Germinal center (tissue), 1 donor: ENCODE measurements around the gene GALNT9.
"Not testable (repeated sequence)": the region's sequence is repeated elsewhere in the genome, so short reads cannot be mapped to it uniquely, and the experiment has no call there.

Source experiments
- DNase-seq: peaks from one replicate; pipeline ENCODE4 v3.0.0; 2012; ENCODE audit warnings: mixed read lengths, low spot score

The GALNT9 gene

DNA sequence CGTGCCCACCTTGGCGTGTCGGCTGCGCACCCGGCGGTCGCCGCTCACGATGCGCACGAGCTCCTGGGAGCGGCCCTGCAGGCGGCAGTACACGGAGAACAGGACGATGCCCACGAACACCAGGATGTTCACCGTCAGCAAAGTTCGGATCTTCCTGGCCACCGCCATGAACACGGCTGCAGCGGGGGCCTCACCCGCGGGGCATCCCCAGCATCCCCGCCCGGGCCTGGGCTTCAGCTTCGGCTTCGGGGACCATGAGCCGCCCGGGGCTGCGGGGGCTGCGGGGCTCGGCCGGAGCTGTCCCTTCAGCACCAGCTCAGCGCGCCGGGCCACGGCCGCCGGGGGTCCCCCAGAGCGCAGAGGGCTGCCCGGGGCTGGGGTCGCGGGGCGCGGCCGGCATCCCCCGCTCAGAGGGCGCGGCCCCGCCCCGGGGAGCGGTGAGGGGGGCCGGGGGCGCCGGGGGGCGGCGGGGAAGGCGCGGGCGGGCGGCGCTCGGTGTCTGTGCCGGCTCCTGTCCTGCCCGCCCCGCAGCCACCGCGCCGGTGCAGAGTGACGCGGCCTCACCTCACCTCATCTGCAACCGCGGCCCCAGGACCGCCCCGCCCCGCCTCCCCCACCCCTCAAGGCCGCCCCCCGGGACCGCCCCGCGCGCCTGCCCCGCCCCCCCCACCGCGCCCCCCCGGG lies at the start of gene GALNT9:
GALNT9 (minus strand) TSS at position 554 of the 684 bp plus-strand sequence; CDS start at position 168, 386 bp downstream.
- no peak for DNase-seq

DNA sequence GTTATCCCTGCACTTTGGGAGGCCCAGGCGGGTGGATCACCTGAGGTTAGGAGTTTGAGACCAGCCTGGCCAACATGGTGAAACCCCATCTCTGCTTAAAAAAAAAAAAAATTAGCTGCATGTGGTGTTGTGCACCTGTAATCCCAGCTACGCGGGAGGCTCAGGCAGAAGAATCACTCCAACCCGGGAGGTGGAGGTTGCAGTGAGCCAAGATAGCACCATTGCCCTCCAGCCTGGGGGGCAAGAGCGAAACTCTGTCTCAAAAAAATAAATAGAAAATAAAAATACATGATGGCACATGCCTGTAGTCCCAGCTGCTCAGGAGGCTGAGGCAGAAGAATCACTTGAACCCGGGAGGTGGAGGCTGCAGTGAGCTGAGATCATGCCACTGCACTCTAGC lies 49.7 kb upstream of the GALNT9 start:
- not testable (repeated sequence) for DNase-seq

DNA sequence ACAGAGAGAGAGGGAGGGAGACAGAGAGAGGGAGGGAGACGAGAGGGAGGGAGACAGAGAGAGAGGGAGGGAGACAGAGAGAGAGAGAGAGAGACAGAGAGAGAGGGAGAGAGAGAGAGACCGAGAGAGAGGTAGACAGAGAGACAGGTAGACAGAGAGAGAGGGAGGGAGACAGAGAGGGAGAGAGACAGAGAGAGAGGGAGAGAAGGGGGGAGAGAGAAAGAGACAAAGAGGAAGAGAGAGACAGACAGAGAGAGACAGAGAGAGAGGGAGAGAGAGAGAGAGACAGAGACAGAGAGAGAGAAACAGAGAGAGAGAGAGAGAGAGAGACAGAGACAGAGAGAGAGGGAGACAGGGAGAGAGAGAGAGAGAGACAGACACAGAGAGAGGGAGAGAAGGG lies 47.8 kb upstream of the GALNT9 start:
- no peak for DNase-seq

DNA sequence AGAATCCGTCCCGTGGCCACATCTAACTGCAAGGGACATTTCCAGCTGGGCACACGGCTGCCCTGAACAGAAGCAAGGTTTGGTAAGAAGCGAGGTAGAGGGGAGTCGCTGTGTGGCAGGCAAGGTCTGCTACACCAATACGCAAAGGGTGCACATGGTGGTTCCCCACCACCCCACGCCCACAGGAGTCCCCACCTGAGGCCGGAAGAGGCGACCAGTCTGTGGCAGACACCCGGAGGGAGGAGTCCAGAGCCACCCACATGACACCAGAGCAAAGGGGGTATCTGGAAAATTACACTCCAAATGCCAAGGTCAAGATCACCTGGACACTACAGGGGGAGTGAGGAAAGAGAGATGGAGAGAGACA lies 47.1 kb upstream of the GALNT9 start:
- no peak for DNase-seq

DNA sequence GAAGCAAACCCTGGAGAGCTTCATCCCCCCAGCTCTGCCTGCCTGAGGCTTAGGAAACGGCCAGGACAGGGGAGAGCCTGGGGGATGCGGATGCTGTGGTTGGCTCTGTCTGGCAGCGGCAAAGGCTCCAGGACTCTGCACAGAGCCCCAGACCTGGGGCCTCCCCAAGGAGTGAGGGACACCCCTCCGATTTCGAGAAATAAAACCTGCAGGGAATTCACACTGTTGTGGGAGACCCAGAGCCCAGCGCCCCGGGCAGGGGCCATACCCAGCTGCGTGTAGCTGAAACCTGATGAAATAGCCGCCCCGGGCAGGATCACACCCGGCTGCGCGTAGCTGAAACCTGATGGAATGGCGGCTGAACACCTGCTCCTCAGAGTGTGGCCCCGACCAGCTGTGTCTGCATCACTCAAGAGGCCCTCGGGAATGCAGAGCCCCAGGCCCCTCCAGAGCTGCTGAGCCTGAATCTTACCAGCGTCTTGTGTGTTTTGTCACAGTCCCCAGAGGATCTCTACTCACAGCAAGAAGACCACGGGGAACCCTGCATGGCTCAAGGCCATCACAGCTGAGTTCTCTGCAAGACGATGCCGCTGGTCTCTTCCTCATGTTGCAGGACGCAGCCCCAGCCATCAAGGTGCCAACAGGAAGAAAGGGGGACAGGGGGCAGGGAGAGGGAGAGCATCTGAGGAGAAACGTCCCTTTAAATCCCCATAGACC lies 46.5 kb upstream of the GALNT9 start:
- DNase-seq, result no peak

DNA sequence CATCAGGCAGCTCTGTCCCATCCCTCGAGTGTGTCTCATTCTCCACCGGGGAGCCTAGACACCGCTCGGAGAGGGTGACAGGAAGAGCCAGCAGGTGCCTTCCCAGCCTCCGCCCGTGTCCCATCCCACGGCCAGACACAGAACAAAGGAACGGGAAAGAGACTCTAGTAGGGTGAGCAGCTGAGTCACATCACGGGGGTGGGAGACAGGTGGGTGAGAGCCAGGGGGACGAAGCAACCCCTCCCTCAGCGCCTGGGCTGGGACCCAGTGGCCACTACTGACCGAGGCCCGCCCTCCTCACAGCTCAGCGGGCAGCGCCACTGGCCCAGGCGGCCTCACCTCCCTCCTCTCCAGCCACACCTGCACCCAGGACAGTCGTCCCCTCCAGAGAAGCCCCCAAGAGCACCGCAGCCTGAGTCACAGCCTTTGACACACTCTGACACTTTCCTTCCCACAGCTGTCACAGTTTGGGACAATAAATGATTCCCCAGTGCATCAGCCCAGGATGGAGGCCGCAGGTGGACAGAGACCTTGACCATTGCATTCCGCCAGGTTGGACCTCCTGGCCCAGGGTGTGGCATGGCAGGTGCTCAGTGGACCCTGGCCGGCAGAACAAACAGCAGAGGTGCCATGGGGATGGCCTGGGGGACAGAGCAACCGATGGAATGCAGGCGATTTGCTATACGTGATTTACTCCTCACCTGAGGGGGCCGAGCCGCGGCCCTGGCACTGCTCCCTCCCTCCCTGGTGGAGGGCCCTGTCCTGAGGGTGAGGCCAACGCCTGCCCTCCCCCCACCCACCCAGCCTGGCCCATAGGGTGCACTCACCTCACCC lies 45.4 kb upstream of the GALNT9 start:
- no peak for DNase-seq

DNA sequence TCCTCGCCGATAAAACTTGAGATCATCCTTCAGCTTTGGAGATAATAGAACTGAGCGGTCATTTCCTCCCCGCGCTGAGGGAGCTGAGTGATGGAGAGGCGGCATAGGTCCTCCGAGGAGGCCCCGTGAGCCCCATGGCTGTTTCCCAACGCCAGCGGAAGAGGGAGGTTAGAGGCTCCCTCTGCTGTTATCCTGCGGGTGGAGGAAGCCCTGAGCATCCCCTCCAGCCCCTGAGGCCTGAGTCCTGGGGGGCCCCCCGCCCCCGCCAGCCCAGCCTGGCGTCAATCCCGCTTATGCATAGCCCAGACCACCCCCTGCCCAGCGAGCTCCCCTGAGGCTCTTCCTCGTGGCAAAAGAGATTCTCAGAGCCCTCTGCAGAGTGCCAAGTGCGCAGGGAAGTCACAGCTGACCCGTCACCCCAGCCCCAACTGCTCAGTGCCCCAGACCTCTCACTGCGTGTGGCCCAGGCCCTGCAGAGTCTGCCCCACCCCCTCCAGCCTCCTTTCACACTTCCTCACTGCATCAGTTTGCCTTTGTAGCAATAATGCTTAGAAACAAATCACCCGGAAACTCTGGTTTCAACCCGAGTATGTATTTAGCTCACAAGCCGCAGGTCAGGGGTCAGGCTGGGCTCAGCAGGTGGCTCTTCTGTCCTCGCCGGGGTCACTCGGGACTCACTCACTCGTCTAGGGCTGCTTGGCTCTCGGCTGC lies 44.7 kb upstream of the GALNT9 start:
- no peak for DNase-seq

DNA sequence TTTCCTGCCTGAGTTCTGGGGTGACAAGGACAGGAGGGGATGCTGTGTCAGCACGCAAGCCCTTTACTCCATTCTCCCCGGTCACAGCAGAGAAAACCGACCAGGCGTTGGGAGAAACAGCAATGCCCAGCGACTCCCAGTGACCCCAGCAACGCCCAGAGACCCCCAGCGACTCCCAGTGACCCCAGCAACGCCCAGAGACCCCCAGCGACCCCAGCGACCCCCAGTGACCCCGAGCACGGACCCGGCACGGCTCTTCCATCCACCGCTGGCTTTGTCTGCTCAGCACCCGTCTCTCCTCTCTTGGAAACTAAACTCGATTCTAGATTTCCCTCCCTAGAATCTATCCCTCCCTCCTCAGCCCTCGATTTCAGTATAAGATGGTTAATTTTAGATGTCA lies 38.5 kb upstream of the GALNT9 start:
- DNase-seq, result no peak

DNA sequence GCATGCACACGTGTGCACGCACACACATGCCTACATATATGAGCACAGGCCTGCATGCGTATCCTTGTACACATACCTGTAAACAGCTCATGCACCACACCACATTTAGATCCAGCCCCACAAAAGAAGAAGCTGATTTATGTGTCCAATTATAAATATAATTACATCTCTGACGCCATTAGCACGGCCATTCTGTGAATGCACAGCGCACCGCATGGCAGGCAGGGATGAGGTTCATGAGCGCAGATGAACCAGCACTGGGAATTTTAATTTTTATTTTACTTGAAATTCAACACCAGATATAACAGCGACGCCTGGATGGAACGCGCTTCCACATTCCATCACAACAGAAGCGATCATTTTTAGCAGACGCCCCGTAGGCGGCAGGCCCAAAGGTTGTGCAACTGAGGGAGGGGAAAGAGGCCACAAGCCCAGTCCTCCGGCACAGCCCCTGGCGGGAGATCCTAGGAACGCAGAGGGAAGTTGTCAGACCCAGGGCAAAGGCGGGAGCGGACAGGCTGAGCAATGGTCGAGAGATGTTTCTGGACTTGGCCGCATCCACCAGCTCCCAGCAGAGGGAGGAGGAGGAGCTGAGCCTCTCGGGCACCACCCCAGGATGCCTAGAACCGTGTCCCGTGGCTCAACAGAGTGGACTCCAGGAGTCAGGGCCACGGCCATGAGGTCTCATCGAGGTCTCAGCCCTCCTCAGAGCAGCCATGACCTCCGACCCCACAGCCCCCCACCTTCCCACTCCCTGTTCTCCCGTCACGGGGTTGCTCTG lies 37.9 kb upstream of the GALNT9 start:
- DNase-seq, result no peak

DNA sequence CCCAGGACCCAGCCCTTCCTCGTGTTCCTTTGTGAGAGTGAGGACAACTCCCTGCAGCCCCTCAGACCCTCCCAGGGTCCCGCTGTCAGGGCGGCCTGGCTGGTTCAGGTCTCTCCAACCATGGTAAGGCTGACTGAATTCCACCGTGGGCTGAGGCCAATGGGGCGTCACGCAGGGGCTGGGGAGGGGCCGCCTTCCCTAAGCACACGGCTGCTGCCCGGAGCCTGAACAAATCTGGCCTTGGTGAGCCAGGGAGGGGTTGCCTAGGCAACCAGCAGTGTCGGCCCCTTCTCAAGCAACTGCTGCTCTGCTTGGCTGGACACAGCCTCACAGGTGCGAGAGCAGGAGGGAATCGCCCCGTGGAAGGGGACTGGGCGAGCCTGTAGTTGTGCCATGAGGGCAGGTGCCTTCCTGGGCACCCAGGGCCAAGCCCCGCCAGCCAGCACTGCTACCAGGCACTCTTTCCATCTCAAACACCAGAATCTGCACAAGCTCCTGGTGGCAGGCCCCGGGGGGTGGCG lies 37.0 kb upstream of the GALNT9 start:
- no peak for DNase-seq

DNA sequence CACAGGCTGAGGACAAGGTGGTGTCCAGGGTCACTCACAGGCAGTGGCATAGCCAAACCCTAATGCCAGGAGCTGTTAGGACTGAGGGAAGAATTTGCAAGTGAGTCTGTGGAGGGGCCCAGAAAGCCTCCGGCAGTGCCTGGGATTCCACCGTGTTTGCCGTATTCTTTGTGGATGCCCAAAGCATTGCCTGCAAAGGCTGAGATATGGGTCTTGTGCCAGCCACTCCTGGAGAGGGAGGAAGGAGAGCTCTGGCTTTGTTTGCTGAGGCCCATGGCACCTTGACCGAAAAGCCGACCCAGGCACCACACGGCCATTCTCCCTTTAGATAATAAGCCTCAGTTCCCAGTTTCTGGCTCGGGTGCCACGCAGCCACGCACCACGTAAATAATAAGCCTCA lies 35.8 kb upstream of the GALNT9 start:
- DNase-seq, result no peak

DNA sequence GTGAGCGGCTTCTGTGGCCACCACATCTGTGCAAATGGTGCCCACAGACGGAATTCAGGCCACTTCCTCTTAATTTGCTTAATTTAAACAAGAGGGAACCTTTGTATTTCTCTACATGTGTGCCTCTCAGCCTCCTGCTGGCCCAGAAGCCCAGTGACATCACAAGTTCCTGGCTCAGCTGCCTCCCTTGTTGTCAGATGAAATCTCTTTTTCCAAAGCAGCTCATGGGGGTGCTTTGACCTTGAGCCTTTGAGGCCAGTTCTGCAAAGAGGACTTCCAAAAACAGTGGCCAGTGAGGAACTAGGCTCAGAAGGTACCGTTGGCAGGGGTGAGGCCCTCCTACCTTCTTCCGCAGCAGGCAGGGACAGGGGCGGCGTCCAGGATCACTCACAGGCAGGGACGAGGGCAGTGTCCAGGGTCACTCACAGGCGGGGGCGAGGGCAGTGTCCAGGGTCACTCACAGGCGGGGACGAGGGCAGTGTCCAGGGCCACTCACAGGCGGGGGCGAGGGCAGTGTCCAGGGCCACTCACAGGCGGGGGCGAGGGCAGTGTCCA lies 35.0 kb upstream of the GALNT9 start:
- DNase-seq, result no peak

DNA sequence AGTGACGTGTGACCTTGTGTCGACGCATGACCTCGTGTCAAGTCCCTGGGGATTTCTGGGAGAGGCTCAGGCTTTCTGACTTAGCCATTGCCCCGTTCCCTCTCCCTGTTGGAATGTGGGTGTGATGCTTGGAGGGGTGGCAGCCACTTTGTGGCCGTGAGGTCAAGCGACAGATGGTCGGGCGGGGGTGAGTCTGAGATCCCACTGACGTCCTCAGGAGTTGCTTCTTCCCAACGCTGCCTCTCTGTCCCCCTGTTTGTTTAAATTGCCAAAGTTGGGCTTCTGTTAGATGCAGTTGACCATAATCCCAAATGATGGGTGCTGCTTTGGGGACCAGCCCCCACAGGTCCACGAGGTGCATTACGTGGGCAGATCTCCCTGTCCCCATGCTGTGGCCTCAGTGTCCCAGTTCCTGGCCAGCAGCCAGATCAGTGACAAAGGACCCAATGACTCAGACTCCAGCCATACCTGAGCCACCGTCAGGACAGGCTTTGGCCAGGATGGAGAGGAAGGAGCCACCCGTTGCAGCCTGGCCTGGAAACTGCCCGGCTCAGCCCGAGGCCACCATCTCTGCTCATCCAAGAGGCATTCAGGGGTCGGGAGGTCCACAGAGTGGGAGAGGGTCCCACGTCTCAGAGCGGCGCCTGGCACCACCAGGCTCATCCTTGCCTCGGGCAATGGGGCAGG lies 34.4 kb upstream of the GALNT9 start:
- DNase-seq, result no peak

DNA sequence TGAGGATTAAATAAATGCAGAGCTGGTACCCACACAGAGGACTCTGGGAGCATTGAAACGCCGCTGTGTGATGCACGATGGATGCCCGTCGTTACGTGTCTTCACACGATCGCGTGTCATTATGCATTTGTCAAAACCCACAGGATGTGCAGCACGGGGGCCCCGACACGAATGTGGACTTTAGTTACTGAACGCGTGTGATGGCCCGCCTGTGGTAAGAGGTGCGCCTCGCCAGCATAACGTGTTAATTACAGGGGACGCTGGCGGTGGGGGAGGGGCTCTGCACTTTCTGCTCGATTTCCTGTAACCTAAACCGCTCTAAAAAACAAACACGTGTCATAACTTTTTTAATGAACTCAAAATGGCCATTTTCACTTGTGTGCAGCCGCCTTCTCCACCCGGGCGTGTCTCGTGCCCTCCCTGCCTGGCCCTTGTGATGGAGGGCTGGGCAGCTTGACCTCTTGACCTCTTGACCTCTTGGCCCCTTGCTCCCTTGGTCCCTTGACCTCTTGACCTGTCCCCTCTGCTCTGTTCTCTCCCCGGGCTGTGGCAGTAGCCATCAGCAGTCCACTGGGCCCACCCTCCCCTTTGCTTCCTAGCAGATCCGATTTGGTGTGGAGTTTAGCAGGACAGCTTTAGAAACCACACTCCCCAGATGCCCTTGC lies 33.7 kb upstream of the GALNT9 start:
- DNase-seq, result no peak

DNA sequence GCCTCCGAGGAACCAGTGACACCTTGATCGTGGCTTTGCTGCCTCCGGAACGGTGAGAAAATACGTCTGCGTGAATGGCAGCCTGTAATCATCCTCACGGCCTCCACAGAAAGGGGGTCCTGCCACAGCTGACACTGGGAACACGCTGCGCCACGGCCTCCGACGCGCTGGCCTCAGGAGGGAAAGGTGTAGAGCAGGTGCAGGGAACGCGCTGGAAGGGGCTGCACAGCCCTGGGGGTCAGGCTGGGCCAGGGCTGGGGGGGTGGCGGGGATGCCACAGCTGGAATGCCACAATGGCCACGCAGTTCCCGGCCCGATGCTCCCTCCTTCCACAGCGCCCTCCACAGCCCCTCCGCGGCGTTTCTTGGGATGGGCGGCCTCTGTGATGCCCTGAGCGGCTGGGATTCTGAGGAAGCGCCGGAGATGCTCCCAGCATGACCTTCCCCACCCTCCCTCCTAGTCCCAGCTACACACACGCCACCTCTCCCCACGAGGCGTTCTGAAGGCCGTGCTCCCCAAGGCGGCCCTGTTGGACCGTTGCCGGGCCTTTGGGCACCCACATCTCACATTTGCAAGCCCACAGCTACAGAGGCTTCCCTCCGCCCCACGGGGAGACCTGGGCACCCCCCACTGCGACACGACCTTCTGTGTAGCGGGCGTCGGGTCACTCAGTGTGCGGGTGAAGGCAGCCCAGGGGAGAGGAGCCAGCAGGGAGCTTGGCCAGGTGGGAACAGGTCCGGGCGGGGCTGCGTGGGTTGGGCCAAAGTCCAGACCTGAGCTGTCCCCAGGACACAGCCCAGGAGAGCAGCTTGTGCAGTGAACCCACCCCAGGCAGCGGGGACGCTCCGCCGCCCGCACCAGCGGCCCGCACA lies 31.8 kb upstream of the GALNT9 start:
- no peak for DNase-seq

DNA sequence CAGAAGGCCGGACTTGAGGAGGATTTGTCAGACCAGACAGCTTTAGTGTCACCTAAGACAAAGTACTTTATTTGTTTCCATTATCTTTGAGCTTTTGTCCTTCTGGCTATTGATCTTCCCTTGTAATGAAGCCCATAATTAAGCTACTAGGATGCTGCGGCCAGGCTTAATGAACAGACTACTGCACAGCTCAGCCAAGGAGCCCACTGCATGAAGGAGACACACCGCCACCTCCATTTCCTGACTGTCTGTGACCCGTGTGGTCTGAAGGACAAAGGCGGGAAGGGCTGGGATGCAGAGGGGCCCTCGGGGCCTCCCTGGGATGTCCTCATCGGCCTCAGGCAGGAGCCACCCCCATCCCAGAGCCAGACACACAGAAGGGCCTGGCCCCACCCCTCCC lies 31.0 kb upstream of the GALNT9 start:
- DNase-seq, result no peak

DNA sequence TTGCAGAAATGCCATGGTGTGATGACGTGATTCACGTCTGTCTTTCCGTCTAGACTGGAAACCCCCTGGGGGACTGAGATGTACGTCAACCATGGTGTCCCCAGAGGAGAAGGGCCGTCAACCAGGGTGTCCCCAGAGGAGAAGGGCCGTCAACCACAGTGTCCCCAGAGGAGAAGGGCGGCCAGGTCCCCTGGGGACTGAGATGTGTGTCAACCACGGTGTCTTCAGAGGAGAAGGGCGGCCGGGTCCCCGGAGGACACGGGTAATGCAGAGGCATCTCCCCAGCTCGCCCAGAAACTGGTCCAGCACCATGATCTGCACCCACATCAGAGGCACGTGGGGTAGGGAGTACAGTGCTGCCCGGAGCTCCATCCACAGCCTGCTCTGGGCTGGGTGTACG lies 30.6 kb upstream of the GALNT9 start:
- DNase-seq, result no peak

DNA sequence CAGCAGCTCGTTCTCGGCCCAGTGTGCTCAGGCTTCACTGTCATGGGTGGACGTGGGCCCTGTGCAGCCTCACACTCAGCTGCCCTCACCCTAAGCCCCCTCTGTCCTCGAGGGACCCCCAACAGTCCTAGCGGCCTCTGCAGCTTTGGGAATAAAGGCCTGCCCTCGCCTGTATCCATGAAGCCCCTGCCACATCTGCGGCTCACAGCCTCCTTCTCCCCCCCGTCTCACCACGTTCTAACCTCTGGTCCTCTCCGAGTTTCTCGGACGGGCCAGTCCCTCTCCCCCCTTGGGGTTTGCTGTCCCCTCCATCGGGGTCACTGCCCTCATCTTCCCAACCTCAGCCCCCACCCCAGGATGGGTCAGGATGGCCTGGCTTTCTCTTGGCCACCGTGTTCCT lies 30.2 kb upstream of the GALNT9 start:
- no peak for DNase-seq
